GM21381 (cell line): ENCODE measurements around the gene PLXND1.
"Not testable (repeated sequence)": the region's sequence is repeated elsewhere in the genome, so short reads cannot be mapped to it uniquely, and the experiment has no call there.

Experiments used
- ATAC-seq: cut with Tn5 transposase; IDR thresholded peaks from one replicate; pipeline ENCODE4 v1.9.1; 2021; ENCODE audit warnings: mild to moderate bottlenecking, moderate library complexity; ENCODE audit not compliant: unreplicated experiment

Gene PLXND1

GRCh38 chr3:129615751-129616281 lies 9.3 kb upstream of the PLXND1 start:
- ATAC-seq: no peak

- ATAC-seq: no peak
Measured at GRCh38 chr3:129614927-129615363, 8.5 kb upstream of the PLXND1 start.

GRCh38 chr3:129614435-129614834 lies 8.0 kb upstream of the PLXND1 start:
- no peak for ATAC-seq

GRCh38 chr3:129613367-129613740 lies 6.9 kb upstream of the PLXND1 start:
- ATAC-seq: no peak

- no peak for ATAC-seq
Measured at GRCh38 chr3:129612534-129613366, 6.3 kb upstream of the PLXND1 start.

GRCh38 chr3:129611812-129612533 lies 5.5 kb upstream of the PLXND1 start:
- ATAC-seq: no peak

GRCh38 chr3:129611446-129611800 lies 4.9 kb upstream of the PLXND1 start:
- ATAC-seq: no peak

GRCh38 chr3:129610794-129611445 lies 4.4 kb upstream of the PLXND1 start:
- not testable (repeated sequence) for ATAC-seq

- ATAC-seq: no peak
Measured at GRCh38 chr3:129610276-129610675, 3.8 kb upstream of the PLXND1 start.

- no peak for ATAC-seq
Measured at GRCh38 chr3:129609591-129610182, 3.2 kb upstream of the PLXND1 start.

GRCh38 chr3:129608936-129609590 lies 2.6 kb upstream of the PLXND1 start:
- ATAC-seq: no peak

- ATAC-seq: no peak
Measured at GRCh38 chr3:129608087-129608935, 1.8 kb upstream of the PLXND1 start.

- ATAC-seq: no peak
Measured at GRCh38 chr3:129607391-129608068, 1.1 kb upstream of the PLXND1 start.

GRCh38 chr3:129605922-129606635 lies 397 bp downstream of the PLXND1 start:
- no peak for ATAC-seq

GRCh38 chr3:129605203-129605921 lies 1.1 kb downstream of the PLXND1 start:
- no peak for ATAC-seq

GRCh38 chr3:129604767-129605166 lies 1.7 kb downstream of the PLXND1 start:
- no peak for ATAC-seq

GRCh38 chr3:129603991-129604749 lies 2.3 kb downstream of the PLXND1 start:
- no peak for ATAC-seq
